CD14-positive monocyte (primary cell): ENCODE measurements around the gene LTF. TPM values are rescaled to one million over a fixed set of nuclear protein-coding genes. Genes with fewer than 3 reads are reported as not detected.

Experiments
- DNase-seq, 3 donors: peaks; one replicate each; pipeline ENCODE4 v3.0.0-alpha.2; 2011 to 2022
- H2AFZ ChIP-seq: 2 replicates; pipeline ENCODE4 v1.6.0; 2012; ENCODE audit warnings: mild to moderate bottlenecking, low read depth, low read length, inconsistent platforms; ENCODE audit not compliant: insufficient read depth, poor library complexity, severe bottlenecking
- H3K27ac ChIP-seq, 2 donors: 1 replicate in 1 of 2; 2 replicates in 1 of 2; pipeline ENCODE4 v1.5.1; 2012 to 2013; ENCODE audit warnings: low read length in 2 of 2, control low read depth in 1 of 2, inconsistent platforms in 1 of 2, low read depth in 1 of 2, mild to moderate bottlenecking in 1 of 2
- H3K27me3 ChIP-seq, 2 donors: one replicate each; pipeline versions ENCODE4 v1.6.0 to v1.6.1; 2011 to 2013; ENCODE audit warnings: low read length in 2 of 2; ENCODE audit not compliant: control insufficient read depth in 2 of 2, insufficient read depth in 2 of 2
- H3K36me3 ChIP-seq, 2 donors: replicated peaks in 1 of 2; 1 replicate in 1 of 2; 2 replicates in 1 of 2; pipeline versions ENCODE4 v1.5.1 to v1.6.1; 2012 to 2013; ENCODE audit warnings: low read length in 2 of 2, control low read depth in 1 of 2, inconsistent platforms in 1 of 2, mild to moderate bottlenecking in 1 of 2; ENCODE audit not compliant: insufficient read depth in 2 of 2, control insufficient read depth in 1 of 2
- H3K4me1 ChIP-seq, 2 donors: 1 replicate in 1 of 2; 2 replicates in 1 of 2; pipeline versions ENCODE4 v1.5.1 to v1.6.1; 2012 to 2013; ENCODE audit warnings: low read length in 2 of 2, control low read depth in 1 of 2, inconsistent platforms in 1 of 2, mild to moderate bottlenecking in 1 of 2, moderate library complexity in 1 of 2; ENCODE audit not compliant: insufficient read depth in 2 of 2, control insufficient read depth in 1 of 2
- H3K4me2 ChIP-seq: replicated peaks from 2 replicates; pipeline ENCODE3; 2012; ENCODE audit warnings: low read length, moderate library complexity, mild to moderate bottlenecking; ENCODE audit not compliant: poor library complexity, severe bottlenecking; ENCODE audit errors: extremely low read depth
- H3K4me3 ChIP-seq, 3 experiments: fragments of 200-600 bp in 1 of 3; sonication (generic) in 1 of 3; replicated peaks in 1 of 3; 1 replicate in 2 of 3; 2 replicates in 1 of 3; pipeline ENCODE4 v1.5.1; 2011 to 2013; ENCODE audit warnings: low read length in 3 of 3, mild to moderate bottlenecking in 3 of 3, control low read depth in 2 of 3, low read depth in 2 of 3, inconsistent platforms in 1 of 3, moderate library complexity in 1 of 3
- H3K79me2 ChIP-seq: 2 replicates; pipeline ENCODE4 v1.6.0; 2012; ENCODE audit warnings: mild to moderate bottlenecking, control low read depth, inconsistent platforms, low read length, moderate library complexity; ENCODE audit not compliant: insufficient read depth
- H3K9ac ChIP-seq: 2 replicates; pipeline ENCODE4 v1.6.0; 2017; ENCODE audit warnings: low read length, mild to moderate bottlenecking; ENCODE audit not compliant: insufficient read depth, poor library complexity, severe bottlenecking
- H3K9me3 ChIP-seq, 2 donors: replicated peaks in 1 of 2; 1 replicate in 1 of 2; 2 replicates in 1 of 2; pipeline versions ENCODE4 v1.5.1 to v1.6.1; 2012 to 2013; ENCODE audit warnings: low read length in 2 of 2, control low read depth in 1 of 2; ENCODE audit not compliant: control insufficient read depth in 1 of 2, insufficient read depth in 1 of 2
- H4K20me1 ChIP-seq: 2 replicates; pipeline ENCODE4 v1.6.0; 2012; ENCODE audit warnings: mild to moderate bottlenecking, low read length, control low read depth, moderate library complexity; ENCODE audit not compliant: insufficient read depth
- H3K27ac Mint-ChIP-seq, 7 donors: one replicate each; pipeline ENCODE4 v1.8.0; 2020; ENCODE audit warnings: mild to moderate bottlenecking in 7 of 7, mixed read lengths in 7 of 7, moderate library complexity in 6 of 7, inconsistent platforms in 2 of 7
- H3K27me3 Mint-ChIP-seq, 3 donors: one replicate each; pipeline ENCODE4 v1.8.0; 2021 to 2022; ENCODE audit warnings: low read depth in 3 of 3, mild to moderate bottlenecking in 3 of 3, mixed read lengths in 3 of 3, moderate library complexity in 3 of 3, inconsistent platforms in 1 of 3
- H3K36me3 Mint-ChIP-seq, 2 donors: one replicate each; pipeline ENCODE4 v1.8.0; 2020; ENCODE audit warnings: mixed read lengths in 2 of 2, inconsistent platforms in 1 of 2, mild to moderate bottlenecking in 1 of 2
- H3K4me1 Mint-ChIP-seq: one replicate; pipeline ENCODE4 v1.8.0; 2020; ENCODE audit warnings: mild to moderate bottlenecking, mixed read lengths
- H3K4me3 Mint-ChIP-seq, 2 donors: one replicate each; pipeline ENCODE4 v1.8.0; 2020; ENCODE audit warnings: mild to moderate bottlenecking in 2 of 2, mixed read lengths in 2 of 2, moderate library complexity in 1 of 2
- H3K9me3 Mint-ChIP-seq, 7 donors: one replicate each; pipeline ENCODE4 v1.8.0; 2020 to 2022; ENCODE audit warnings: mixed read lengths in 7 of 7, mild to moderate bottlenecking in 6 of 7, moderate library complexity in 6 of 7, inconsistent platforms in 2 of 7
- WGBS: methylation state at CpG from one replicate; pipeline ENCODE4 v1.1.5; 2013; ENCODE audit warnings: missing lambda C conversion rate; ENCODE audit not compliant: insufficient coverage; 5-methylcytosine and 5-hydroxymethylcytosine counted together
- intact Hi-C, 2 donors: fragments of 100-400 bp; cut with micrococcal nuclease; formaldehyde crosslinking; loops; one replicate each; pipeline versions ENCODE4 v1.15.0 to v1.15.1; 2023
- polyA plus RNA-seq, 3 donors: library from polyadenylated mRNA; depleted of rRNA in 1 of 3; unstranded in 2 of 3; stranded (reverse) in 1 of 3; fragments of 300-500 nt in 2 of 3; fragments of >200 nt in 1 of 3; fragmentation: Illumina TruSeq in 2 of 3; gene quantifications; 1 replicate in 2 of 3; 2 replicates in 1 of 3; pipeline ENCODE4 v1.2.3, GENCODE V29; 2012 to 2021
- TF ChIP-seq, protein P1 (sequence below): fragments of 200-600 bp; IDR thresholded peaks from one replicate; pipeline ENCODE4 v1.8.0; 2022; ENCODE audit warnings: antibody characterized with exemption, mild to moderate bottlenecking

LTF gene
- polyA plus RNA-seq, 3 donors = not detected

DNA sequence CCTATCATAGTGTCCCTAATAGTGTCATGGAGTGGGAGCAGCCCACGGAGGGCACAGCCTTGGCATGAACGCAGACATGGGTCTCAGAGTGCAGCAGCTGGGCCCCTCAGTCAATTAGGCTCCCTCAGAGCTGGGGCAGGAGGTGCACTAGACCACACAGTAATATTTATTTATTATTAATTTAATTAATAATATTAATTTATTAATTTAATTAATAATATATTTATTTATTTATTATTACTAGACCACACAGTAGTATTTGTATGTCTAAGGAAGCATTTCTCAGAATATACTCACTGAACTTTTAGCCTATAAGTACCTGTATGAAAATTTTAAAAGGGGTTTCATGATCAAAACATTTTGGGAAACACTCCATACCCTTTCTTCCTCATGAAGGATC, 63.1 kb downstream of the LTF start:
- no CpG with 5 or more reads among the region's 2 CpGs for WGBS
- no peak overlapping the region for H2AFZ ChIP-seq
- H3K36me3 Mint-ChIP-seq = peaks cover 5% of the 10 kb centered on the region in 2 donors
- no peak overlapping the region for H3K4me2 ChIP-seq
- H3K4me1 ChIP-seq = peaks cover 41 to 42% of the 10 kb centered on the region in 2 donors
- no peaks in the 10 kb centered on the region for H3K36me3 ChIP-seq
- no peaks in the 10 kb centered on the region for H3K79me2 ChIP-seq
- H3K27ac Mint-ChIP-seq = no peak overlapping the region
- no peak overlapping the region for H3K4me3 ChIP-seq
- no peaks in the 10 kb centered on the region for H3K27me3 ChIP-seq
- H3K9me3 Mint-ChIP-seq = no peaks in the 10 kb centered on the region
- no peaks in the 10 kb centered on the region for H3K9me3 ChIP-seq
- H3K27me3 Mint-ChIP-seq = peaks cover 0 to 3% (median 0%) of the 10 kb centered on the region in 3 donors
- no peak overlapping the region for H3K4me3 Mint-ChIP-seq
- H3K27ac ChIP-seq = no peak overlapping the region
- no peak overlapping the region for H3K9ac ChIP-seq
- TF ChIP-seq, protein P1, sequence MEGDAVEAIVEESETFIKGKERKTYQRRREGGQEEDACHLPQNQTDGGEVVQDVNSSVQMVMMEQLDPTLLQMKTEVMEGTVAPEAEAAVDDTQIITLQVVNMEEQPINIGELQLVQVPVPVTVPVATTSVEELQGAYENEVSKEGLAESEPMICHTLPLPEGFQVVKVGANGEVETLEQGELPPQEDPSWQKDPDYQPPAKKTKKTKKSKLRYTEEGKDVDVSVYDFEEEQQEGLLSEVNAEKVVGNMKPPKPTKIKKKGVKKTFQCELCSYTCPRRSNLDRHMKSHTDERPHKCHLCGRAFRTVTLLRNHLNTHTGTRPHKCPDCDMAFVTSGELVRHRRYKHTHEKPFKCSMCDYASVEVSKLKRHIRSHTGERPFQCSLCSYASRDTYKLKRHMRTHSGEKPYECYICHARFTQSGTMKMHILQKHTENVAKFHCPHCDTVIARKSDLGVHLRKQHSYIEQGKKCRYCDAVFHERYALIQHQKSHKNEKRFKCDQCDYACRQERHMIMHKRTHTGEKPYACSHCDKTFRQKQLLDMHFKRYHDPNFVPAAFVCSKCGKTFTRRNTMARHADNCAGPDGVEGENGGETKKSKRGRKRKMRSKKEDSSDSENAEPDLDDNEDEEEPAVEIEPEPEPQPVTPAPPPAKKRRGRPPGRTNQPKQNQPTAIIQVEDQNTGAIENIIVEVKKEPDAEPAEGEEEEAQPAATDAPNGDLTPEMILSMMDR = no peak
- intact Hi-C loops = loop anchor here in 1 of 2 donors (10.0 kb wide), 1 partner anchor 553 kb away; no protein-coding TSS in a partner anchor
- peaks cover 35% of the 10 kb centered on the region for H3K4me1 Mint-ChIP-seq
- no peak for DNase-seq
- no peaks in the 10 kb centered on the region for H4K20me1 ChIP-seq

DNA sequence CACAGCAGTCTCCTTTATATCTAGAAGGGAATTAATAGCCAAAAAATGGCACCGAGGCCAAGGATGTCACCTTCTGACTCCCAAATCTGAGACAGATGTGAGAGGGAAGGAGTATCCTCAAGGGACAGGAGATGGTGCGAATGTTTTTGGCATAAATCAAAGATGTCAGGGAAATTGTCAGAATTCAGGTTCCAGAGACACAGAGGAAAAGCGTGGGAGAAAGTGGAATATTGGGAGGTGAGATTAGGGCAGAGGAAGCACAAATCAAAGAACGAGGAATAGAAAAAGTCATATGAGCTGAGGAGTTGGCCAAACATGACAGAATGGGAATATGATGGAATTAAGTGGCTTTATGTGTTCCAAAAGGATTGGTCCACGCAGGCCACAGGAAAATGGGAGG, 63.9 kb downstream of the LTF start:
- TF ChIP-seq, protein P1 = no peak
- Mint-ChIP-seq H3K4me1 (peaks cover 35% of the 10 kb centered on the region), H3K9me3 (peaks cover 0 to under 1% (median 0%) of the 10 kb centered on the region in 7 donors), H3K4me3 (no peak overlapping the region), H3K27me3 (no peaks in the 10 kb centered on the region), H3K36me3 (peaks cover 5% of the 10 kb centered on the region in 2 donors), H3K27ac (no peak overlapping the region)
- Histone ChIP-seq H2AFZ (no peak overlapping the region), H3K27ac (no peak overlapping the region), H3K4me1 (peaks cover 41 to 44% of the 10 kb centered on the region in 2 donors), H4K20me1 (no peaks in the 10 kb centered on the region), H3K4me3 (no peak overlapping the region), H3K36me3 (no peaks in the 10 kb centered on the region), H3K4me2 (no peak overlapping the region), H3K79me2 (no peaks in the 10 kb centered on the region), H3K9ac (no peak overlapping the region), H3K27me3 (no peaks in the 10 kb centered on the region), H3K9me3 (no peaks in the 10 kb centered on the region)
- 96% methylated on average over 5 of the region's 5 CpGs for WGBS
- intact Hi-C loops = loop anchor here in 1 of 2 donors (10.0 kb wide), 1 partner anchor 554 kb away; no protein-coding TSS in a partner anchor
- DNase-seq = no peak
